Astrocyte (in vitro differentiated cells and primary cell): Measurements from ENCODE around the gene DMXL1. TPM values are rescaled to one million over a fixed set of nuclear protein-coding genes. Genes with fewer than 3 reads are reported as not detected.

Experiments
- DNase-seq: peaks from one replicate; pipeline ENCODE4 v3.0.0-alpha.2; 2010; ENCODE audit warnings: low read depth
- FAIRE-seq: peaks from 2 replicates; lab custom pipeline; 2011; peaks lifted over from hg19 to GRCh38; lab: Jason Lieb, UNC
- H2AFZ ChIP-seq: 2 replicates; pipeline ENCODE4 v1.6.0; 2012; ENCODE audit warnings: low read depth, low read length, inconsistent platforms
- H3K27ac ChIP-seq: 2 replicates; pipeline ENCODE4 v1.5.1; 2011; ENCODE audit warnings: low read depth, low read length, inconsistent platforms
- H3K27me3 ChIP-seq: 2 replicates; pipeline ENCODE4 v1.6.0; 2011; ENCODE audit warnings: low read length, inconsistent platforms; ENCODE audit not compliant: insufficient read depth
- H3K36me3 ChIP-seq: 2 replicates; pipeline ENCODE4 v1.5.1; 2011; ENCODE audit warnings: low read length, inconsistent platforms; ENCODE audit not compliant: insufficient read depth
- H3K4me1 ChIP-seq: 2 replicates; pipeline ENCODE4 v1.5.1; 2011; ENCODE audit warnings: low read length, inconsistent platforms; ENCODE audit not compliant: insufficient read depth
- H3K4me2 ChIP-seq: 2 replicates; pipeline ENCODE4 v1.6.0; 2012; ENCODE audit warnings: low read length, inconsistent platforms
- H3K4me3 ChIP-seq: 2 replicates; pipeline ENCODE4 v1.5.1; 2011; ENCODE audit warnings: low read depth, mild to moderate bottlenecking, low read length, inconsistent platforms; ENCODE audit not compliant: insufficient read depth
- H3K79me2 ChIP-seq: 2 replicates; pipeline ENCODE4 v1.6.0; 2012; ENCODE audit warnings: mild to moderate bottlenecking, low read length, inconsistent platforms; ENCODE audit not compliant: insufficient read depth
- H3K9ac ChIP-seq: 2 replicates; pipeline ENCODE4 v1.6.0; 2012; ENCODE audit warnings: mild to moderate bottlenecking, low read length, inconsistent platforms
- H3K9me3 ChIP-seq: 2 replicates; pipeline ENCODE4 v1.5.1; 2012; ENCODE audit warnings: low read depth, mild to moderate bottlenecking, low read length, inconsistent platforms; ENCODE audit not compliant: insufficient read depth
- H4K20me1 ChIP-seq: 2 replicates; pipeline ENCODE4 v1.6.0; 2012; ENCODE audit warnings: low read length, inconsistent platforms; ENCODE audit not compliant: insufficient read depth
- H3K27ac Mint-ChIP-seq: one replicate; pipeline ENCODE4 v1.8.0; 2021; ENCODE audit warnings: mild to moderate bottlenecking, mixed read lengths; ENCODE audit not compliant: unreplicated experiment
- H3K27me3 Mint-ChIP-seq: one replicate; pipeline ENCODE4 v1.8.0; 2021; ENCODE audit warnings: low read depth, mixed read lengths; ENCODE audit not compliant: unreplicated experiment
- H3K36me3 Mint-ChIP-seq: one replicate; pipeline ENCODE4 v1.8.0; 2021; ENCODE audit warnings: low read depth, mixed read lengths; ENCODE audit not compliant: unreplicated experiment
- H3K4me1 Mint-ChIP-seq: one replicate; pipeline ENCODE4 v1.8.0; 2021; ENCODE audit warnings: low read depth, mixed read lengths; ENCODE audit not compliant: unreplicated experiment
- H3K4me3 Mint-ChIP-seq: one replicate; pipeline ENCODE4 v1.8.0; 2021; ENCODE audit warnings: mild to moderate bottlenecking, moderate library complexity, mixed read lengths; ENCODE audit not compliant: unreplicated experiment
- H3K9me3 Mint-ChIP-seq: one replicate; pipeline ENCODE4 v1.8.0; 2021; ENCODE audit warnings: mild to moderate bottlenecking, mixed read lengths; ENCODE audit not compliant: unreplicated experiment
- CTCF ChIP-seq: IDR thresholded peaks from 2 replicates; pipeline ENCODE4 v1.5.1; 2011; ENCODE audit warnings: low read depth, mild to moderate bottlenecking, inconsistent platforms, low read length, moderate library complexity; ENCODE audit not compliant: insufficient read depth
- EZH2 ChIP-seq: IDR thresholded peaks from 2 replicates; pipeline ENCODE4 v1.6.1; 2012; ENCODE audit warnings: mild to moderate bottlenecking, low read length, inconsistent platforms; ENCODE audit not compliant: insufficient read depth
- total RNA-seq: library from RNA; stranded (reverse); gene quantifications from 2 replicates; pipeline ENCODE4 v1.2.1, GENCODE V29; 2021

Gene DMXL1
- total RNA-seq, 1 donor from 2014 or later = 26.0 TPM

GRCh38 chr5:119286511-119287488 lies 215.9 kb downstream of the DMXL1 start:
- no peaks in the 10 kb centered on the region for H3K36me3 Mint-ChIP-seq
- H3K36me3 ChIP-seq = no peaks in the 10 kb centered on the region
- no peak for DNase-seq
- H3K27me3 ChIP-seq = no peaks in the 10 kb centered on the region
- no peak for FAIRE-seq
- H3K4me1 Mint-ChIP-seq = peaks cover 60% of the 10 kb centered on the region
- no peak overlapping the region for H3K4me3 ChIP-seq
- H3K9me3 ChIP-seq = no peaks in the 10 kb centered on the region
- H2AFZ ChIP-seq = no peak overlapping the region
- H3K27me3 Mint-ChIP-seq = no peaks in the 10 kb centered on the region
- peak overlapping the region; percentile 97 for H3K27ac Mint-ChIP-seq
- peak overlapping the region; percentile 2 for H3K4me3 Mint-ChIP-seq
- peak overlapping the region; percentile 47 for H3K4me2 ChIP-seq
- TF ChIP-seq EZH2 (no peak), CTCF (no peak)
- no peaks in the 10 kb centered on the region for H4K20me1 ChIP-seq
- peak overlapping the region; percentile 63 for H3K9ac ChIP-seq
- peaks cover 40% of the 10 kb centered on the region for H3K4me1 ChIP-seq
- H3K79me2 ChIP-seq = peaks cover 24% of the 10 kb centered on the region
- peak overlapping the region; percentile 88 for H3K27ac ChIP-seq
- no peaks in the 10 kb centered on the region for H3K9me3 Mint-ChIP-seq

GRCh38 chr5:119287547-119288111 lies 216.7 kb downstream of the DMXL1 start:
- no peaks in the 10 kb centered on the region for H3K36me3 Mint-ChIP-seq
- H3K4me1 Mint-ChIP-seq = peaks cover 64% of the 10 kb centered on the region
- Histone ChIP-seq H3K4me3 (no peak overlapping the region), H3K9ac (peak overlapping the region; percentile 63), H3K27ac (peak overlapping the region; percentile 88), H3K9me3 (no peaks in the 10 kb centered on the region), H3K36me3 (no peaks in the 10 kb centered on the region), H3K4me2 (peak overlapping the region; percentile 47), H3K79me2 (peaks cover 21% of the 10 kb centered on the region), H2AFZ (no peak overlapping the region), H3K4me1 (peaks cover 40% of the 10 kb centered on the region), H4K20me1 (no peaks in the 10 kb centered on the region), H3K27me3 (no peaks in the 10 kb centered on the region)
- no peaks in the 10 kb centered on the region for H3K27me3 Mint-ChIP-seq
- DNase-seq = peak; percentile 88
- peak overlapping the region; percentile 97 for H3K27ac Mint-ChIP-seq
- no peak overlapping the region for H3K4me3 Mint-ChIP-seq
- FAIRE-seq = peak; percentile 56
- H3K9me3 Mint-ChIP-seq = no peaks in the 10 kb centered on the region
- no peak for TF ChIP-seq EZH2
- no peak for TF ChIP-seq CTCF
